Natural killer cell (primary cell): Measurements from ENCODE around the gene COL19A1. TPM values are rescaled to one million over a fixed set of nuclear protein-coding genes. Genes with fewer than 3 reads are reported as not detected.

ENCODE experiments used
- ATAC-seq, 3 donors: fragments of 150-1000 bp in 2 of 3; fragments of 200-7000 bp in 1 of 3; cut with Tn5 transposase; 1 replicate in 1 of 3; 2 replicates in 2 of 3; pipeline ENCODE4 v1.10.0; 2021; ENCODE audit warnings: mild to moderate bottlenecking in 2 of 3, moderate library complexity in 2 of 3
- DNase-seq, 2 donors: peaks; one replicate each; pipeline versions ENCODE4 v3.0.0 to v3.0.0-alpha.2; 2013 to 2021; ENCODE audit warnings: mixed read lengths in 1 of 2
- H3K27ac ChIP-seq: one replicate; pipeline ENCODE4 v1.5.1; 2013; ENCODE audit warnings: mild to moderate bottlenecking, low read length
- H3K27me3 ChIP-seq: one replicate; pipeline ENCODE4 v1.6.1; 2013; ENCODE audit warnings: low read length; ENCODE audit not compliant: control insufficient read depth, insufficient read depth
- H3K36me3 ChIP-seq: one replicate; pipeline ENCODE4 v1.6.1; 2013; ENCODE audit warnings: low read length; ENCODE audit not compliant: control insufficient read depth, insufficient read depth
- H3K4me1 ChIP-seq: one replicate; pipeline ENCODE4 v1.6.1; 2013; ENCODE audit warnings: low read length; ENCODE audit not compliant: control insufficient read depth, insufficient read depth
- H3K4me3 ChIP-seq: one replicate; pipeline ENCODE4 v1.5.1; 2013; ENCODE audit warnings: low read length
- H3K9me3 ChIP-seq: one replicate; pipeline ENCODE4 v1.6.1; 2013; ENCODE audit warnings: low read length; ENCODE audit not compliant: control insufficient read depth, insufficient read depth
- H3K27ac Mint-ChIP-seq, 2 donors: one replicate each; pipeline ENCODE4 v1.8.0; 2022; ENCODE audit warnings: mild to moderate bottlenecking in 2 of 2, mixed read lengths in 2 of 2, moderate library complexity in 1 of 2
- H3K27me3 Mint-ChIP-seq, 2 donors: one replicate each; pipeline ENCODE4 v1.8.0; 2022; ENCODE audit warnings: low read depth in 2 of 2, mixed read lengths in 2 of 2
- H3K36me3 Mint-ChIP-seq: one replicate; pipeline ENCODE4 v1.8.0; 2022; ENCODE audit warnings: mixed read lengths
- H3K4me1 Mint-ChIP-seq, 2 donors: one replicate each; pipeline ENCODE4 v1.8.0; 2022; ENCODE audit warnings: mixed read lengths in 2 of 2
- H3K4me3 Mint-ChIP-seq: one replicate; pipeline ENCODE4 v1.8.0; 2022; ENCODE audit warnings: mild to moderate bottlenecking, moderate library complexity, mixed read lengths
- H3K9me3 Mint-ChIP-seq, 2 donors: one replicate each; pipeline ENCODE4 v1.8.0; 2022; ENCODE audit warnings: mixed read lengths in 2 of 2
- WGBS: methylation state at CpG from one replicate; pipeline ENCODE4 v1.1.7; 2013; ENCODE audit warnings: missing lambda C conversion rate; ENCODE audit not compliant: insufficient coverage; 5-methylcytosine and 5-hydroxymethylcytosine counted together
- intact Hi-C: fragments of 100-400 bp; cut with micrococcal nuclease; formaldehyde crosslinking; loops from one replicate; pipeline ENCODE4 v1.14.2; 2022
- total RNA-seq, 4 donors: library from RNA; stranded (reverse); fragments of 120-200 nt in 1 of 4; gene quantifications; one replicate each; pipeline versions ENCODE4 v1.2.3 to v1.2.4, GENCODE V29; 2013 to 2022
- TF ChIP-seq, protein P1 (sequence below): fragments of 200-600 bp; IDR thresholded peaks from one replicate; pipeline ENCODE4 v1.8.0; 2022; ENCODE audit warnings: antibody characterized with exemption

The COL19A1 gene
- total RNA-seq, 3 donors from 2014 or later (not counting 1 experiment from before 2014, with no cell fraction given): 0.07 to 0.33 (median 0.18) TPM

- H3K36me3 Mint-ChIP-seq: no peaks in the 10 kb centered on the region
- H3K36me3 ChIP-seq: no peaks in the 10 kb centered on the region
- no peak overlapping the region for H3K27ac ChIP-seq
- ATAC-seq (no peak), DNase-seq (no peak)
- peaks cover 23 to 36% of the 10 kb centered on the region in 2 donors for H3K27me3 Mint-ChIP-seq
- H3K27ac Mint-ChIP-seq: no peak overlapping the region
- no peak overlapping the region for H3K4me3 Mint-ChIP-seq
- no peaks in the 10 kb centered on the region for H3K9me3 Mint-ChIP-seq
- H3K4me1 Mint-ChIP-seq: no peaks in the 10 kb centered on the region
- intact Hi-C loops: no loop called here
- 86% methylated on average over 2 of the region's 2 CpGs for WGBS
- H3K4me3 ChIP-seq: no peak overlapping the region
- no peaks in the 10 kb centered on the region for H3K4me1 ChIP-seq
- H3K9me3 ChIP-seq: no peaks in the 10 kb centered on the region
- TF ChIP-seq, protein P1, sequence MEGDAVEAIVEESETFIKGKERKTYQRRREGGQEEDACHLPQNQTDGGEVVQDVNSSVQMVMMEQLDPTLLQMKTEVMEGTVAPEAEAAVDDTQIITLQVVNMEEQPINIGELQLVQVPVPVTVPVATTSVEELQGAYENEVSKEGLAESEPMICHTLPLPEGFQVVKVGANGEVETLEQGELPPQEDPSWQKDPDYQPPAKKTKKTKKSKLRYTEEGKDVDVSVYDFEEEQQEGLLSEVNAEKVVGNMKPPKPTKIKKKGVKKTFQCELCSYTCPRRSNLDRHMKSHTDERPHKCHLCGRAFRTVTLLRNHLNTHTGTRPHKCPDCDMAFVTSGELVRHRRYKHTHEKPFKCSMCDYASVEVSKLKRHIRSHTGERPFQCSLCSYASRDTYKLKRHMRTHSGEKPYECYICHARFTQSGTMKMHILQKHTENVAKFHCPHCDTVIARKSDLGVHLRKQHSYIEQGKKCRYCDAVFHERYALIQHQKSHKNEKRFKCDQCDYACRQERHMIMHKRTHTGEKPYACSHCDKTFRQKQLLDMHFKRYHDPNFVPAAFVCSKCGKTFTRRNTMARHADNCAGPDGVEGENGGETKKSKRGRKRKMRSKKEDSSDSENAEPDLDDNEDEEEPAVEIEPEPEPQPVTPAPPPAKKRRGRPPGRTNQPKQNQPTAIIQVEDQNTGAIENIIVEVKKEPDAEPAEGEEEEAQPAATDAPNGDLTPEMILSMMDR: no peak
- H3K27me3 ChIP-seq: peaks cover 10% of the 10 kb centered on the region
Observed at GRCh38 chr6:69846312-69846711, 20.0 kb upstream of the COL19A1 start.

- Histone ChIP-seq H3K4me1 (no peaks in the 10 kb centered on the region), H3K27me3 (peaks cover 10% of the 10 kb centered on the region), H3K9me3 (no peaks in the 10 kb centered on the region), H3K27ac (no peak overlapping the region), H3K36me3 (no peaks in the 10 kb centered on the region), H3K4me3 (no peak overlapping the region)
- Mint-ChIP-seq H3K4me3 (no peak overlapping the region), H3K9me3 (no peaks in the 10 kb centered on the region), H3K36me3 (no peaks in the 10 kb centered on the region), H3K27me3 (peaks cover 22 to 34% of the 10 kb centered on the region in 2 donors), H3K4me1 (no peaks in the 10 kb centered on the region), H3K27ac (no peak overlapping the region)
- ATAC-seq (no peak), DNase-seq (no peak)
- intact Hi-C loops: no loop called here
- TF ChIP-seq, protein P1: no peak
- 91% methylated on average over 2 of the region's 2 CpGs for WGBS
Observed at GRCh38 chr6:69846770-69847491, 19.4 kb upstream of the COL19A1 start.

GRCh38 chr6:69847492-69847788 lies 18.9 kb upstream of the COL19A1 start:
- peaks cover 25 to 33% of the 10 kb centered on the region in 2 donors for H3K27me3 Mint-ChIP-seq

More at GRCh38 chr6:69847492-69847788, 18.9 kb upstream of the COL19A1 start:
- Histone ChIP-seq H3K9me3 (no peaks in the 10 kb centered on the region), H3K4me1 (no peaks in the 10 kb centered on the region), H3K36me3 (no peaks in the 10 kb centered on the region), H3K27me3 (peaks cover 10% of the 10 kb centered on the region), H3K4me3 (no peak overlapping the region), H3K27ac (no peak overlapping the region)
- no peak for ATAC-seq
- intact Hi-C loops: no loop called here
- no peaks in the 10 kb centered on the region for H3K9me3 Mint-ChIP-seq
- no peaks in the 10 kb centered on the region for H3K4me1 Mint-ChIP-seq
- H3K27ac Mint-ChIP-seq: no peak overlapping the region
- TF ChIP-seq, protein P1: no peak
- no peak for DNase-seq
- H3K4me3 Mint-ChIP-seq: no peak overlapping the region
- 100% methylated on average over 1 of the region's 1 CpG for WGBS
- no peaks in the 10 kb centered on the region for H3K36me3 Mint-ChIP-seq
